ENCODE measurements around the gene ADRB2.

Gene ADRB2

GRCh38 chr5:148859703-148860102 is 33.3 kb downstream of the ADRB2 start:
- H3K27me3 ChIP-seq (ENCODE audit: insufficient read depth, poor library complexity, severe bottlenecking) = no peaks in the 10 kb centered on the region
- TF ChIP-seq GABPA (IDR thresholded peaks at IDR 0.05; ENCODE audit: low read depth) (no peak), SPI1 (IDR thresholded peaks at IDR 0.05; ENCODE audit: borderline replicate concordance, low read depth) (peak; percentile 24; the same call in 1 of the 2 replicates)
- H3K4me3 ChIP-seq (replicated peaks; ENCODE audit: insufficient read depth, low read length) = no peak overlapping the region
- no peak overlapping the region; the same call in 1 of the 2 replicates for H3K27ac ChIP-seq (replicated peaks)
- peak in 1 of 2 experiments; percentile 36 for DNase-seq (ENCODE audit: low read depth in 1 of 2, low spot score in 1 of 2)

GRCh38 chr5:148860599-148860998 is 34.2 kb downstream of the ADRB2 start:
- no peak overlapping the region for H3K27ac ChIP-seq (replicated peaks)
- TF ChIP-seq POLR2AphosphoS5 (IDR thresholded peaks at IDR 0.05; ENCODE audit: low read depth) (no peak), SPI1 (IDR thresholded peaks at IDR 0.05; ENCODE audit: borderline replicate concordance, low read depth) (no peak), CTCF (IDR thresholded peaks at IDR 0.05; ENCODE audit: insufficient read depth, low read length) (no peak), GABPA (IDR thresholded peaks at IDR 0.05; ENCODE audit: low read depth) (no peak), REST (IDR thresholded peaks at IDR 0.05; ENCODE audit: insufficient replicate concordance, low read depth) (no peak)
- H3K27me3 ChIP-seq (ENCODE audit: insufficient read depth, poor library complexity, severe bottlenecking) = no peaks in the 10 kb centered on the region
- no peak overlapping the region for H3K4me3 ChIP-seq (replicated peaks; ENCODE audit: insufficient read depth, low read length)
- no peak for DNase-seq (ENCODE audit: low read depth in 1 of 2, low spot score in 1 of 2)

GRCh38 chr5:148861088-148861487 is 34.7 kb downstream of the ADRB2 start:
- TF ChIP-seq POLR2AphosphoS5 (IDR thresholded peaks at IDR 0.05; ENCODE audit: low read depth) = no peak
- TF ChIP-seq GABPA (IDR thresholded peaks at IDR 0.05; ENCODE audit: low read depth) = no peak
- TF ChIP-seq SPI1 (IDR thresholded peaks at IDR 0.05; ENCODE audit: borderline replicate concordance, low read depth) = no peak
- no peak for TF ChIP-seq REST (IDR thresholded peaks at IDR 0.05; ENCODE audit: insufficient replicate concordance, low read depth)
- no peak for TF ChIP-seq CTCF (IDR thresholded peaks at IDR 0.05; ENCODE audit: insufficient read depth, low read length)
- Histone ChIP-seq H3K27ac (replicated peaks) (no peak overlapping the region), H3K27me3 (ENCODE audit: insufficient read depth, poor library complexity, severe bottlenecking) (no peaks in the 10 kb centered on the region), H3K4me3 (replicated peaks; ENCODE audit: insufficient read depth, low read length) (no peak overlapping the region)
- DNase-seq (ENCODE audit: low read depth in 1 of 2, low spot score in 1 of 2) = peak in 1 of 2 experiments; percentile 39

GRCh38 chr5:148861696-148862095 is 35.3 kb downstream of the ADRB2 start:
- H3K27me3 ChIP-seq (ENCODE audit: insufficient read depth, poor library complexity, severe bottlenecking) = no peaks in the 10 kb centered on the region
- no peak for DNase-seq (ENCODE audit: low read depth in 1 of 2, low spot score in 1 of 2)
- no peak overlapping the region for H3K4me3 ChIP-seq (replicated peaks; ENCODE audit: insufficient read depth, low read length)
- no peak overlapping the region for H3K27ac ChIP-seq (replicated peaks)
- no peak for TF ChIP-seq CTCF (IDR thresholded peaks at IDR 0.05; ENCODE audit: insufficient read depth, low read length)
- TF ChIP-seq SPI1 (IDR thresholded peaks at IDR 0.05; ENCODE audit: borderline replicate concordance, low read depth) = no peak
- TF ChIP-seq POLR2AphosphoS5 (IDR thresholded peaks at IDR 0.05; ENCODE audit: low read depth) = no peak
- no peak for TF ChIP-seq GABPA (IDR thresholded peaks at IDR 0.05; ENCODE audit: low read depth)
- no peak for TF ChIP-seq REST (IDR thresholded peaks at IDR 0.05; ENCODE audit: insufficient replicate concordance, low read depth)
